Tongue (tissue), 2 donors: ENCODE measurements around the gene CADM2. TPM values are rescaled to one million over a fixed set of nuclear protein-coding genes. Genes with fewer than 3 reads are reported as not detected.
A peak's percentile ranks its signal among the peaks of the same experiment; 100 is the strongest.

Experiments
- DNase-seq: peaks from one replicate; pipeline ENCODE4 v3.0.0-alpha.2; 2015
- total RNA-seq: library from RNA; depleted of rRNA; stranded (reverse); fragments of >200 nt; gene quantifications from one replicate; pipeline ENCODE4 v1.2.3, GENCODE V29; 2014

CADM2 gene
- total RNA-seq, 1 donor from 2014 or later: 13.3 TPM

DNA sequence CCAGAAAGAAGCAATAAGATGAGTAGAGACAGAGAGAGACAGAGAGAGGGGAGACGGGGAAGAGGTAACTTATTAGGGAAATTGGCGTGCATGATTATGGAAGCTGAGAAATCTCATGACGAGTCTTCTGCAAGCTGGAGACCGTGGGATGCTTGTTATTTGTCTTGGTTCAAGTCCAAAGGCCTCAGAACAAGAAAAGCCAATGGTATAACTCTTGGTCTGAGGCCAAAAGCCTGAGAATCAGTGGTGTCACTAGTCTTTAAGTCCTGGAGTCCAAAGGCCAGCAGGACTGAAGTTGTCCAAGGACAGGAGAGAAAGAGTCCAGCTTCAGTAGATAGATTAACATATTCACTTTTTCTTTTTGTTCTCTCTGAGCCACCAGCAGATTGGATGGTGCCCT, 613.6 kb downstream of the CADM2 start:
- DNase-seq: no peak

DNA sequence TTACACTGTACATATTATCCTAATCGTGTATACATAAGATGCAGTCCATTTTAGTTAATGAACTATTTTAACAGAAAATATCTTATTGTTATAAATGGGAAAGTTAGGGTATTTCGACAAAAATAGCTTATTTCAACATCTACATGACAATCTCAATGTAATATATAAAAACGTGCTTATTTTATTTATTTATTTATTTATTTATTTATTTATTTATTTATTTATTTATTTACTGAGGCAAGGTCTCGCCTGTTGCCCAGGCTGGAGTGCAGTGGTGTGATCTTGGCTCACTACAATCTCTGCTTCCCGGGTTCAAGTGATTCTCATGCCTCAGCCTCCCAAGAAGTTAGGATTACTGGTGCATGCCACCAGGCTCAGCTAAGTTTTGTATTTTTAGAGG, 614.2 kb downstream of the CADM2 start:
- DNase-seq: no peak

DNA sequence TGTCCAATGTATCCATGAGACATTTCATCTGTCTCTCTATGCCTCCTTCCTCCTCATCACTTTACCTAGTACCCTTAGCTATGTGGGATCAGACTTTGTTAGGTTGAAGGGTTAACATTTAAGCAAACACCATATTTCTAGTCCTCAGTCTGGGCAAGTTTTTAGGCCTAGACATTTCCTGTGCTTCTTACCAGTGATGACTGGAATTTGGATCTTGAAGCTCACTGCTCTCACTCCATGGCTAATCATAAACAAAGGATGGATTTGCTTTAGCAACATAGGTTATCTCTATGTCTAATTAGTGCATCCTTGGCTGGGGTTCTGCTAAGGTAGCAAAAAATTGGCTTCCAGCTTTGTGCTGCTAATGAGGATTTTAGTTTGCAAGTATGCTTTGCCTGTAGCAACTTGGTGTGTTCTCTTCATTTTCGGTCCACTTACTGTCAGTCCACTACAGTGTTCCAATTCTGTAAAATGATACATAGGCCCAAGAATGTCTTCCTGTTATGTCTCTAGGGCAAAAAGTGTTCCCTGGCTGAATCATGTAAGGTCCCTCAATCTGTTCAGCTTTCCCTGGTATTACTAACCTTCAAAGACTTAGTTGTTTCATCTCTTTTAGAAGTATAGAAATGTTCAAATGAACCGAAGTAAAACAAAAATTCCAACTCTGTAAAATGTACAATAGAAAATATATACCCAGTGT, 615.4 kb downstream of the CADM2 start:
- no peak for DNase-seq

DNA sequence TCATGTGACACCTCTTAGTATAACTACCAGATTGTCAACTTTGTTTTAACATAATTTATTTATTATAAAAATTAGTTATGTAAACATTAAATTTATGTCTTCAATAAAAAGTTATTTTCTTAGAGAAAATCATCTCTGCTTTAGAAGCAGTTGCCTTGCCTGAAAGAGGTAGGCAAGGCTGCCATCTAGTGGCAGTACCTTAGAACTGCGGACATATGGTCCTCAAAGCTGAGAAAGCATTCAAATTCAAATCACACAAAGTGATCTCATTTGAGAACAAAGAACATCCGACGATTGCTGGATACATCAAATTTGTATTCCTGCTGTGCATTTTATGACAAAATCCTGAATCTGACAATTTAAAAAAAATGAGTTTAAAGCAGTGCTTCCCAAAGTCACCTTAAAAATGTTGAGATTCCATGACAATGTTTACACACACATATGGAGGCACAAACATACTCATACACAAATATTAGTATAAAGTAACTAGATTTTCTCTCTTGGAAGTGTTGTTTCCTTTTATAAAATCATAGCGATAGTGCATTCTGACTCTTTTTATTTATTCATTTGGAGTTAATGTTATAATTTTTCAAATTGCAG, 617.4 kb downstream of the CADM2 start:
- peak; percentile 69 for DNase-seq

DNA sequence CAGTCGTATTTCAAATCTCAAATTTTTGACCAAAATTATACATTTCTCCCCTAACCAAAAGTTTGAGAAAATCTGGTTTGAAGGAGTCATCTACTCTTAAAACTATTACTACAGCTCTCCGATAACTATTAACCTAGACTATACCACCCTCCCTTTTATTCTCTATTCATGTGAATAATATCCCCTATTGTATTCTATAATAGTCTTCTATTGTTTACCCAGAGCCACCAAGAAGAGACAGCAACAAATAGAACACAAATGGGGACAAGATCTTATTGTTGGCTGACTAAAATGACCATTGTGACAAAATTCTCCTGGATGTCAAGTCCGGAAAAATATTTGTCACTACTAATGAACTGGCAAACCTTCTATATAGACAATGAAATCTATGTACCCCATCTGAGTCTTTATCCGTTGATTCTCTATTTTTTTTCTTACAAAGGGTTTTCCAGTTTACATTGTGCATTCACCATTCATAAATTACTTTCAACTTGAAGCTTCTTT, 618.0 kb downstream of the CADM2 start:
- no peak for DNase-seq

DNA sequence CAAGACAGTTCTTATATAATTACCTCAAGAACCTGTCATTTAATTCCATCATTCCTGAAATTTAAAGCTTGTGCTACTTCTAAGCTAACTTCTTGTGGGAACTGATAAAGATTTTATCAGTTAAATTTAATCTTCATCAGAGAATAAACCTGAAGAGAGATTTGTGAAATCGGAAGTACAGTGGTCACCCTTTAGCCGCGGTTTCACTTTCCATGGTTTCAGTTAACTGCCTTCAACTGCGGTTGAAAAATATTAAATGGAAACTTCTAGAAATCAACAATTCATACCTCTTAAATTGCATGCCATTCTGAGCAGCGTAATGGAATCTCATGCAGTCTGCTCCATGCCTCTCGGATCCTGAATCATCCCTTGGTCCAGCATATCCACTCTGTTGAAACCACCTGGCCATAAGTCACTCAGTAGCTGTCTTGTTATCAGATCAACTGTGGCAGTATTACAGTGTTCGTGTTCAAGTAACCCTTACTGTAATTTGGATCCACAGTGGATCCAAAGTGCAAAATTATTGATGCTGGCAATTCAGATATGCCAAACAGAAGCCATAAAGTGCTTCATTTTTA, 626.1 kb downstream of the CADM2 start:
- DNase-seq: no peak

DNA sequence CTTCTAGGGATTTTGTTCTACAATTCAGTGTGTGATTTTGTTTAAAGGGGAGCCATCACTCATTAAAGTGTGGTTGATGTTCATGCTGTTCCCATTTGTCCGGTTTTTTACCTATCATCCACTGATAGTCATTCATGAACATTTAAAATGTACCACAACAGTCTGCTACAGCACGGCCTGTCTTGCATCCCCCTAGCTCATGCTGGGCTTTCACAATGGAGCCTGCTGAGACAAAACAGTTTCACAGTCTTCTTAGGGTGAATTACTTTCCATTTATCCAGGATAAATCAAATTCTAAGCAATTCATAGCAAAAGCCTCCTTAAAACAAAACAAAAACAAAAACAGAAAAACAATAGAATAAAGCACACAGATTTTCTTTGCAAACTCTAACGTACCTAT, 627.2 kb downstream of the CADM2 start:
- DNase-seq: no peak

DNA sequence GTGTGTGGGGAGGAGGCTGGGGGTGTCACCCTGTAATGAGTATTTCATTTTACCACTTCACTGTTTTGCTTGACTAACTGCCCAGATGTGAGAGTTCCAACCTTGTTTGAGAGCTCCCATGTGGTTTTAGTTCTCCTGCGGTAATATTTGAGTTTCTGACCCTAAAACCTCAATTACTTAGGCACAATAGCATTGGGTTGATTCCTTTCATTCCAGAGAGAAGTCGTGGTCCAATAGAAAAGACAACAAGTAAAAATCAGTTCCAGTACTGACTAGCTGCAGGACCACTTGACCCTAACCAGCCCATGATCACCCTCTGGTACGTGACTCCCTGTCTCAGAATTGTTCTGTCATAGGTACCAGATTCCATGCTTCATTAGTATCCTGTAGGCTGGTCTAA, 630.4 kb downstream of the CADM2 start:
- no peak for DNase-seq

DNA sequence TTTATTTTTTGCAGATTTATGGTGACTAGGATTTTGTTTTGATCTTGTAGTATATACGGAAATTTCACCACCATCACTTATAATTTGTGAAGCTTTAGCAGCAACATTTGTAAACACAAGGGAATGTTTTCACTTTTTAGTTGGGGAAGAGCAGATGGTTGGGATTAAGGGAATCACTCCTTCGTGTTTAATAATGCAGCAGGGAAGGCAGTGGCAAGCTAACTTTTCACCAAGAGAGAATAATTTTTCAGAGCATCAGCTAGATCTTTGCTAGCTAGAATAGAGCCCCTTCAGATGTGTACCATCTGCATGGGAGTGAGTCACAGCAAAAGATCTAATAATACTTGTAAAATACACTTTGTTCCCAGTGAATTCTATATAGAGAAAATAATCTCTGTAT, 632.7 kb downstream of the CADM2 start:
- DNase-seq: no peak

DNA sequence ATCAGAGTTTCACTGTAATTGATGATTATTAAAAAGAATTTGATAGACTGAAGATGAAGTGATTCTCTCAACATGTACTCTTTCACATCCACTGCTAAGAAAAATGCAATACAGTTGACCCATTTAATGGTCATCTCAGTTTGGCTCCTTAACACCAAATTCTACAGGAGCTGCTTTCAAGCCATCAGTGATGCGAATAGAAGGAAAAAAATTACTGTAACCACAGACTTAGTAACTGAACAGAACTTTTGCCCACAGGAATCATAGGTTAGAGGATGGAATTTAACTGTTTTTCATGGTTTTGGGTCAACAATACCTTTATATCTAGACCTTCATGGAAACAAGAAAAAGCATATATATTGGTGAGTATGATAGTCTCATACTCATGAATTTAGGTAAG, 633.5 kb downstream of the CADM2 start:
- no peak for DNase-seq

DNA sequence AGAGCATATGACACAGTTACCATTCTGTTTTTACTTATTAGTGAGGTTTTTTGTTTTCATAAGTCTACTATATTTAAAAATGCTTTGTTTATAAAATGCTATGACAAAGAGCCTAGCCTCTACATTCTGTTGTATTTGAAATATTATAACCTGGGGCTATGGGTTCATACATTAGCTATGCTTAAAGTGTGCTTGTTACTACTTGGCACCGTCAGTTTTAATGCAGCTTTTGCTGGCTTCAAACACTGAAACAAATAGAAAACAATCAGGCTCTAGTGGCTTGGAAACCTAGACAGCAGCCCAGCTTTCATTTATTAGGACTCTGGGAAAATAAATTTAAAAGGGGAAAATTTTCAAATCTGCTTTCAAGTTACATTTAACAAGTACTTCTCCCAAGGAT, 635.9 kb downstream of the CADM2 start:
- DNase-seq: no peak

DNA sequence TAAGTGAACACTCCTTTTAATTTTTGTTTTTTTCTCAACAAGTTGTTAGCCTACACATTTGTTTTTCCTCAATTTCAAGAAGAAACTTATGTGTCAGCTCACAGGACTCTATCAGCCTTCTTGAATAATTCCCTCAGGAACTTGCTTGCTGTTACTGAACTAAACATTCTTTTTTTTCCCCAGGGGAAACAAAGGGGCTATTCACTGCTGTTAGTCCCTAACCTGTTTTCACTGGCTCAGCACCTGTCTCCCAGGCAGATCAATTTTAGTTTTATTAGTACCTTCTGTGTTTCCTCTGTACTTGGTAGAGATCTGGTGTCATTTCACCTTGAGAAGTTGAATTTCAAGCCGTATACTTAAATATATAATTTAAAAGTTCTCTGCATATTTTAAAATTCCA, 644.6 kb downstream of the CADM2 start:
- no peak for DNase-seq

DNA sequence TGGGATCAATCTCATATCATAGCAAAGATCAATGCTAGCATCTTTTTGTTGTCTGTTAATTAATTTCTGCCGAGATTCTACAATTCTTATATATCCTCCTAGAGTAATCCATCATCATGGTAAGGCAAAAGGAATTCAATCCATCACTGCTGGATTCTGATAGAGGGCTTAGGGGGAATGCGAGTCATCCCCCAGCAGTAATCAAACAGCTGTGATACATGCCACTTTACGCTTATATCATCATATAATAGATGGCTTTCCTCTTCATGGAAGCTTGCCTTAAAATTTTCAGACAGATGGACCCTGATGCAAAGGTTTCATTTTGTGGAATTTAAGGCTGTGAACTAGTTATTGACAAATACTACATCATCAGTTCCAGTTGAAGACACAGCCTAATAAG, 645.9 kb downstream of the CADM2 start:
- DNase-seq: no peak

DNA sequence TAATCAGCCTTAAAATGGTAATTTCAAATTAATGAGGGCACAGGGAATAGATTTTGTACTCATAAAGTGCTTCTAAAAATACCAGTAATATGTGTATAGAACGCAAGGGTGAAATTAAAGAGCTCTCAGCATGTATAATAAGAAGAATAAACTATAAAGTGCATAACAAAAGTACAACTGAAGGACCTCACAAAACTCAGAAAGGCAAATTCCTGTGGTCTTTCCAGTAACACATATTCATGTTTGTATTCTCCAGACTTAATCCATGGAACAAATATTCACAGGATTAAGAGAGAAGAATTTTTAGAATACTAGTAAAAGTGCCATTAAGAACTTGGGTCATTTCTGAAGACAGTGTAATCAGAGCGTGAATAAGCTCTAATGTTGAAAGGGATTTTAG, 646.3 kb downstream of the CADM2 start:
- no peak for DNase-seq

DNA sequence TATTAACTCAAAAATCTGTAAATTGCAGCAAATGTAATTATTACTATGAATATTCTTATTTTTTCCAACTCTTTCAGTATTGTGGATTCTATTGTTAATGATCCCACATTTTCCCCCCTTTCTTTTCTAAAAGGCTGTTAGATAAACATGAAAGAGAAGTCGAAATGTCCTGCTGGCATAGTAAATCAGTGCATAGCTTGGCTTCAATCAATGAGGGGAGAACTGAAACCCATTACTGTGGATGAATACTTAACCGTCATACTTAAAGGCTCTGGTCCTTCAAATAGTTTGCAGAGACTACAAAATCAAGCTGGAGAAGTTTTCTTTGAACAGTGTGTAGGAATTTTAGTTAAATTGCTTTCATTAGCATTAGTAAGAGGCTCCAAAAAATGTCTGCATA, 667.9 kb downstream of the CADM2 start:
- DNase-seq: no peak

DNA sequence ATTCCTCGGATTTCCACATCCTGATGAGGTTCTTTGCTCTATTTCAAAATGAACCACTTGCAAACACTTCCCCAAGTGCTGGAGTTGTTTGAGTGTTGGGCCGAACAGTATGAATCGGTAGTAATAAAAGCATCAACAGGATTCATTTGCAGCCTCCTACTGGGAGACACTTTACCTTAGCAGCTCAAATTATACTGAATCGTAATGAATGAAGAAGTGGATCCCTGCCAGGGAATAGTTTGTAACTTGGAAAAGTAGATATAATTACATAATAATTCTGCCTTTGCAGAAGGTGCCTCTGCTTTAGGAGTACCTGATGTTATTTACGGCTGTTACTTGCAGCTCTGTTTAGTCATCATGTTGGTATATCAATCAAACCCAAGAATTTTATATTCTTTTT, 669.1 kb downstream of the CADM2 start:
- DNase-seq: no peak

DNA sequence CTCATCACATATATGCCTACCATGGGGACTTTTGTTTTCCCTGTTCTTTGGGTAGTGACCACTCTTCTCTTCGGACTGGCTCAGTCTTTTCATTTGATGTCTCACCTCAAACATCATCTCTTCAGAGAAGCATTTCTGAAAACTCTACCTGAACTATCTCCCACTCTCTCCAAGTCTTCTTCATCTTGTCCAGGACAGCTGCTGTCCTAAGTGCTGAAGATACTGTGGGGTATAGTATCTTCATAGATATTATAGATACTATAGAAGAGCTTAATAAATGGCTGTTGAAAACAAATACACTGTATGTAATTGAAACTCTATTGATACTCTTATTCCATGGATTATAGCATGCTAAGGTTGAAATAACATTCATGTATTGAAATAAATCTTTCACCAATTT, 672.3 kb downstream of the CADM2 start:
- DNase-seq: no peak

DNA sequence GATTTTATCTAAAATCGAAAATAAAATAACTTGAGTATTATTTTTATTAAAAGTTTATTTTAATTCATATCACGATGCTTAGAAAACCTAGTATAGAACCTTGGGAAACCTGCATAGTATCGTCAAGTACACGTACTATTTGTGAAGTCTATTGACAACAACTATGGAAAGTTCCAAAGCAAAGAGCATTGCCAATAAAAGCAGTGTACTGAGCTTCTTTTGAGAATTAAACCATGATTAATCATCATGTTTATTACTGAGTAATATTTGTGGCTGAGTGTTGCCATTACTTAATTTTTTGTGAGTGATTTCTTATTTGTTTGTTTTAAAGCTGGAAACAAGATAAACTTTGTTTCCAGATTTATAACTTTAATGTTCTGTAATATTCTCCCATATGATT, 674.1 kb downstream of the CADM2 start:
- no peak for DNase-seq

DNA sequence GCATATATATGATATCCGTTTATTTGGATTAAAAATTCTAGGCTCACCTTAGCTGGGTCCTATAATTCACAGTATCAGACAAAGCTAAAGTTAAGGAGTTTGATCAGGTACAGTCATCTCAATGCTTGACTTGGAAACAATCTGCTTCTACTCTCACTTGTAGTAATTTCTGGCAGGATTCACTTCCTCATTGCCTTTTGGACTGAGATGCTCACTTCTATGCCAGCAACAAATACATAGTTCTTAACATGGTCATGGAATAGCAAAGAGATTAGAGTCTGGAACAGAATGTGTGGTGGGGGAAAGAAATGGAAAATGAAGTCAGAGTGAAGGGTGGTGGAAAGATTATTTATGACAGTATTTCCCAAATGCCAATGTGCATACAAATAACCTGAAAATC, 693.6 kb downstream of the CADM2 start:
- peak; percentile 14 for DNase-seq

DNA sequence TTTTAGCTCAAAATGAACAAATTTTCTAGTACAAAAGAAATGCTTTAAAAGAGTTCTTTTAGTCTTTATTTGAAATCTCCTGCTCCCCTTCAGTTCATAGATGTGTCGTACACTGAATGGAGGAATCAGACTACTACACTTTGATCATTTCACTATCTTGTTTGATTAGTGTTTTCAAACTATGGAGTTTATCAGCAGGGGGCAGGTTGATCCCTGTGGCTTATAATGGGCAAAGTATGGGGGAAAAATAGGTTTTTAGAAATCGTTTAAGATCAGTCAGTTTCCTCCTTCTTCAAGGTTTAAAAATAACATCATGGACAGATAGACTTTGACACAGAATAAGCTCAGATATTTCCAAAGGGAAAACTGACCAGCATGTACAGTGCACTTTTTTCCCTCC, 701.7 kb downstream of the CADM2 start:
- no peak for DNase-seq

DNA sequence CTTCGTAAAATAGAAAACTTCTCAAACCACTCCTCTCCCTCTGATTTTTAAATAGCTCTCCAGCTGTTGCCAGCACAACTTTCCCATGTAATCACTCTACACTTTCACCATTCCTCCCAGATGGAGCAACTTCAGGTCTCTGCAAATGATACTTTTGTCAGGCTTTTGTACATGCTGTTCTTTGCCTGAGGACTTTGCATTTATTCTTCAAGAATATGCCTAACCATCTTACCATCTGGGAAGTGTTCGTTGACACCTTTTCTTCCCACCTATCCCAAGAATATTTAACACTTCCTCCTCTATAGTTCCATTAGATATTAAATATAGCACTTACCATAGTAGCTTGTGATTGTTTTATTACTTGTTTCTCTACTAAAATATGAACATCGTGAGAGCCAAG, 703.7 kb downstream of the CADM2 start:
- no peak for DNase-seq

DNA sequence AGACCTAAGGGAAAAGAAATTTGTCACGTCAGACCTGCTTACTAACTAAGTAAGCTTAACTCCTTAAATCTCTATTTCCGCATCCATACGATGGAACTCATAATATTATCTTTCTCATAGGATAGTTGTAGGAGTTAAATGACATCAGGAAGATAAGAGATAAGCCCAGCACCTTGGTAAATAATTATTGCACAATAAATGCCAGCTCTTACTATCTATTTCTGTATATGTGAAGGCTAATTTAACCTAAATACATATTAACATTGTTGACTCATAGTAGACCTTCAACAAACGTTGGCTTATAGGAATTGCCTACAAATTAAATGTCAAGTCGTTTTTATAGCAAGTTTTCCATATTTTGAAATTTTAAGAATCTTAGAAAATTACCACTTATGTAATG, 709.0 kb downstream of the CADM2 start:
- DNase-seq: no peak

DNA sequence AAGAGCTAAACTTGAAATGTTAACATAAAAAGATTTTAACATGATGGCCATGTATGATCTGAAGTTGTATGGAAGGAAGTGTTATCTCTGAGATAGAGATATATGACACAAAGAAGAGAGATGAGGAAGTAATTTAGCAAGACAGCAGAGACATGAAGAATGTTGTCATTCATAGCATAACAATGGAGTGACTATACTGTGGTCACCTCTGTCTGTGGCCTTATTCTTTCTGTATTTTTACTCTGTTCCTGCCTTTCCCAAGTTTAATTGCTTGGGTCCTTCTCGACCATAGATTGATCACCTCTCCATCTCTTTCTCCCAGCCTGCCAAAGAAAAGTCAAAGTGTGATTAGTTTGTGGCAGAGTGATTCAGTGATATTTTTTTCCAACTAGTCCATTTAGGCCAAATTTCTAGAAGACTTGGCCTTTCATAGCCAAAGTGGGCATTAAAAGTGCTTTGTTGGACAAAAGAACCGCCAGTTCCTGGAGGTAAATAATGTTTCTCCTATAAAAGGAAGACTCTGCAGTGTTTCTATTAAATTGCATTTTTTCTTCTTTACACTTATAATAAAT, 711.9 kb downstream of the CADM2 start:
- DNase-seq: no peak

DNA sequence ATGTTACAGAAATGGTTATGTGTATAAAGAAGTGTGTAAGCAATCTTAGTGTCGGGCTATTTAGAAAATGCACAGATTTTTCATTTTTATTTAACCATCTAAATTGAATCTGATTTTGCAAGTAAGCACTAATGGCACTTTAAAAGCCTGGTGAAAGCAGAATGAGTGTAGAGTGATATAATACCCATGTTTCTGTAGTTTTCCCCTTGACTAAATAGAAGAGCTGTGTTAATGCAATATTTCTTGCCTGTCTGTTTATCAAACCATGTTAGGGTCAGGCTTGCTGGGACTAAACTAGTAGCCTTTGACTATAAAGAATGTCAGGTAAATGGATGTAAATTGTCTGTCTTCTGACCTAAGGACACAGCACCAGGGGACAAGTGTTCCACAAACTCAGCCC, 714.0 kb downstream of the CADM2 start:
- DNase-seq: no peak
